ENCODE results near the gene CABCOCO1. TPM values are rescaled to one million over a fixed set of nuclear protein-coding genes. Genes with fewer than 3 reads are reported as not detected.

CABCOCO1 gene
- total and polyA plus RNA-seq, 9 of the 15 experiments (the other 6 are each of a cell fraction or from before 2014, with no cell fraction given) = 0.04 TPM; not detected in 8

DNA sequence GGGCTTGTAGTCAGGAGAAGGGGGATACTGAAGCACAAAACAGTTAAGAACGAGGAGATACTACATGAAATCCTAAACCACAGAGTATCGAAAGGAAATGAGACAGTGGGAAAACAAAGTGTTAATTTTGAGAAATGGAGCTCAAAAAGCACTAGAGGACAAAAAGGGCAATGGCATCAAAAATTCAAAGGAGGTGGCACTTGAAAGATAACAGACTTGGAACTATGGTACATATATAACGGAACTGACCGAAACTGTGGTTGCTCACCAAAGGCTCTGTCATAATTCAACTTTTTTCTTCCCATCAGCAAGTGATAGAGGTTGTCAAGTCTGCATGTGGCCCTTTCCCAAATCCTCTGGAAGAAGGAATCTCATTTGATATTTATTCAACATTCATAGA lies 97.0 kb downstream of the CABCOCO1 start (continued):
- TF ChIP-seq, protein P1, sequence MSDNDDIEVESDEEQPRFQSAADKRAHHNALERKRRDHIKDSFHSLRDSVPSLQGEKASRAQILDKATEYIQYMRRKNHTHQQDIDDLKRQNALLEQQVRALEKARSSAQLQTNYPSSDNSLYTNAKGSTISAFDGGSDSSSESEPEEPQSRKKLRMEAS (CRISPR knock-in tag; IDR thresholded peaks at IDR 0.05) = no peak
- TF ChIP-seq POLR2H (tag; IDR thresholded peaks at IDR 0.05; ENCODE audit: low read depth) (no peak), ZNF224 (CRISPR knock-in tag; IDR thresholded peaks at IDR 0.05) (no peak)

DNA sequence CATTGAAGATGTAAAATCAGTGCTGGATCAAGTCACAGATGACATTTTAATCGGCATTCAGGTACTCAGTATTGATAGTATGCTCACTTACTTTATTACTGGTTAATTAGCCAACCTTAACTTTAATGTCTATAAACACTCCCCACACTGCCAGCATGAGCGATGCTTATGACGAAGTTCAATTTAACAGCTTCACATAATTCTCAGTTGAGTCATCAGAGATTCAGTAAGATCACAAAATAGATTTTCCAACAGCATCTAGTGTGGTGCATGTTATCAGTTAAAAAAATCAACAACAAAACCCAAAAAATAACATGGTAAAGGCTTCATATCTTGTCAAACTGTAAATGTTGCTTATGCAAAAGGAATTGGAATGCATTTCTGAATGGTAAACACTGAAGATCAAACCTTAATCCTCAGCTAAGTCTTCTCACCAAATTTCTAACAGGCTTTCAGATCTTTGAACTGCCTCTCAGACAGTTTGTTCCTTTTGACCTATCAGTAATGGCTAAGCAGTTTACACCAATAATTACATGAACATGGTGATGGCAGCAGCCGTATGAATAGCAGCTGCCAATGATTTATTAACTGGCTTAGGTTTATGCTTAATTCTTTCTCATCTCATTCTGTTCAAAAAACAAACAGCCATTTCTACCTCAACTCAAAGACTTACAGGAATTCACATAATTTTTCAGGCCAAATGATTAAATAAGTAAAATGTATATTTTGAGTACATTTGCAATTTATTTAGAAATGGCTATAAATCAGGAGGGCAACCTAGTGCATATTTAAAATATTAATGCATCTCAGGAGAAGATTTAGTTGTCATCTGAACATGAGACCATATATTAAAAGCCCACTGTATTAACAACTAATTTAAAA lies 98.5 kb downstream of the CABCOCO1 start:
- Histone ChIP-seq H3K4me3 (no peak overlapping the region), H3K4me1 (replicated peaks in 1 of 2; ENCODE audit: control insufficient read depth in 2 of 2, insufficient read depth in 2 of 2, low read length in 2 of 2) (peaks cover 0 to 70% of the 10 kb centered on the region in 2 experiments; a peak in 4 of 5 replicates), H3K9ac (ENCODE audit: insufficient read depth in 1 of 2, low read depth in 2 of 2, low read length in 2 of 2) (peak overlapping the region in 1 of 2 experiments; percentile 72; a peak in 2 of 4 replicates), H3K36me3 (ENCODE audit: control insufficient read depth, insufficient read depth, low read length) (no peaks in the 10 kb centered on the region; the same call in 2 of the 3 replicates), H3K27ac (ENCODE audit: extremely low read depth, low read depth, low read length) (peak overlapping the region; percentile 43), H4K20me1 (replicated peaks; ENCODE audit: control insufficient read depth, insufficient read depth, low read length) (no peaks in the 10 kb centered on the region), H3K79me2 (ENCODE audit: control insufficient read depth, insufficient read depth, low read length) (peaks cover 26% of the 10 kb centered on the region; the same call in 1 of the 3 replicates), H3K9me1 (ENCODE audit: control insufficient read depth, insufficient read depth, low read length) (no peaks in the 10 kb centered on the region), H3K9me3 (replicated peaks; ENCODE audit: control insufficient read depth, insufficient read depth, low read depth, low read length) (no peaks in the 10 kb centered on the region; the same call in 1 of the 2 replicates), H3K4me2 (ENCODE audit: insufficient read depth, low read length) (peak overlapping the region; percentile 37), H3K27me3 (ENCODE audit: control insufficient read depth in 2 of 2, insufficient read depth in 2 of 2, low read length in 2 of 2) (no peaks in the 10 kb centered on the region; a peak in 1 of 5 replicates), H2AFZ (ENCODE audit: low read depth, low read length) (peak overlapping the region; percentile 80)
- in situ Hi-C loops (cut with MboI) = loop anchor here (25.0 kb wide), 1 partner anchor 1351 kb away; no protein-coding TSS in a partner anchor
- 23% methylated on average over 4 of the region's 4 CpGs for WGBS (ENCODE audit: insufficient coverage, low coverage, missing lambda C conversion rate)
- no TSS peak for BruUV-seq (replicated peaks)
- POLR2A ChIA-PET = interaction anchor here (0.8 to 7.2 kb wide), 5 partner anchors 9 to 1702 kb away, joined by 3 to 80 read pairs (median 7); no protein-coding TSS in a partner anchor
- intact Hi-C loops (cut with micrococcal nuclease) = no loop called here
- ATAC-seq (no peak), DNase-seq (ENCODE audit: extremely low read depth in 1 of 4, low spot score in 3 of 4) (peak in 1 of 4 experiments; percentile 41), FAIRE-seq (no peak)
- CTCF ChIA-PET (ENCODE audit: low intra/inter-chr PET ratio) = no interaction called here
- TF ChIP-seq FOXA3 (CRISPR knock-in tag; conservative IDR thresholded peaks at IDR 0.05 in 1 of 2, IDR thresholded peaks at IDR 0.05 in 1 of 2) (no peak), CCNT2 (IDR thresholded peaks at IDR 0.05; ENCODE audit: borderline replicate concordance, extremely low read depth, insufficient read length, low read depth, low read length) (no peak), KAT7 (CRISPR knock-in tag; IDR thresholded peaks at IDR 0.05; ENCODE audit: borderline replicate concordance) (no peak), ELF1 (tag; IDR thresholded peaks at IDR 0.05) (no peak), DIDO1 (tag; IDR thresholded peaks at IDR 0.05; ENCODE audit: low read depth) (no peak), THRAP3 (IDR thresholded peaks at IDR 0.05; ENCODE audit: borderline replicate concordance) (no peak), CCAR2 (IDR thresholded peaks at IDR 0.05; ENCODE audit: low read depth, low read length) (no peak), FOS (IDR thresholded peaks at IDR 0.05; ENCODE audit: extremely low read depth, insufficient read length) (no peak), ZNF668 (CRISPR knock-in tag; IDR thresholded peaks at IDR 0.05) (no peak)
- TF ChIP-seq, protein P2, sequence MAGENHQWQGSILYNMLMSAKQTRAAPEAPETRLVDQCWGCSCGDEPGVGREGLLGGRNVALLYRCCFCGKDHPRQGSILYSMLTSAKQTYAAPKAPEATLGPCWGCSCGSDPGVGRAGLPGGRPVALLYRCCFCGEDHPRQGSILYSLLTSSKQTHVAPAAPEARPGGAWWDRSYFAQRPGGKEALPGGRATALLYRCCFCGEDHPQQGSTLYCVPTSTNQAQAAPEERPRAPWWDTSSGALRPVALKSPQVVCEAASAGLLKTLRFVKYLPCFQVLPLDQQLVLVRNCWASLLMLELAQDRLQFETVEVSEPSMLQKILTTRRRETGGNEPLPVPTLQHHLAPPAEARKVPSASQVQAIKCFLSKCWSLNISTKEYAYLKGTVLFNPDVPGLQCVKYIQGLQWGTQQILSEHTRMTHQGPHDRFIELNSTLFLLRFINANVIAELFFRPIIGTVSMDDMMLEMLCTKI (IDR thresholded peaks at IDR 0.05; ENCODE audit: partially characterized antibody) = no peak
- TF ChIP-seq, protein P3, sequence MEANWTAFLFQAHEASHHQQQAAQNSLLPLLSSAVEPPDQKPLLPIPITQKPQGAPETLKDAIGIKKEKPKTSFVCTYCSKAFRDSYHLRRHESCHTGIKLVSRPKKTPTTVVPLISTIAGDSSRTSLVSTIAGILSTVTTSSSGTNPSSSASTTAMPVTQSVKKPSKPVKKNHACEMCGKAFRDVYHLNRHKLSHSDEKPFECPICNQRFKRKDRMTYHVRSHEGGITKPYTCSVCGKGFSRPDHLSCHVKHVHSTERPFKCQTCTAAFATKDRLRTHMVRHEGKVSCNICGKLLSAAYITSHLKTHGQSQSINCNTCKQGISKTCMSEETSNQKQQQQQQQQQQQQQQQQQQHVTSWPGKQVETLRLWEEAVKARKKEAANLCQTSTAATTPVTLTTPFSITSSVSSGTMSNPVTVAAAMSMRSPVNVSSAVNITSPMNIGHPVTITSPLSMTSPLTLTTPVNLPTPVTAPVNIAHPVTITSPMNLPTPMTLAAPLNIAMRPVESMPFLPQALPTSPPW (CRISPR knock-in tag; IDR thresholded peaks at IDR 0.05) = 0 out of 2 replicates have a peak, but pooled peaks have one; percentile 13

All from K562 (cell line).